ENCODE results near the gene TCF12.

- TF ChIP-seq CTCF (IDR thresholded peaks at IDR 0.05) (no peak), POLR2A (IDR thresholded peaks at IDR 0.05) (no peak)
Observed at GRCh38 chr15:57129064-57129463, 210.6 kb downstream of the TCF12 start.
